HG02973 (cell line): ENCODE results near the gene RNASEL.
A peak's percentile ranks its signal among the peaks of the same experiment; 100 is the strongest.

Experiments
- ATAC-seq: cut with Tn5 transposase; IDR thresholded peaks from one replicate; pipeline ENCODE4 v1.9.1; 2021; ENCODE audit warnings: moderate library complexity; ENCODE audit not compliant: unreplicated experiment

The RNASEL gene

GRCh38 chr1:182622901-182623528, 34.0 kb upstream of the RNASEL start:
- peak; percentile 53 for ATAC-seq

GRCh38 chr1:182621906-182622305, 32.9 kb upstream of the RNASEL start:
- no peak for ATAC-seq

- ATAC-seq = no peak
These were observed 32.0 kb upstream of the RNASEL start for GRCh38 chr1:182620924-182621585.

- no peak for ATAC-seq
These were observed 28.8 kb upstream of the RNASEL start for GRCh38 chr1:182617734-182618351.

GRCh38 chr1:182617014-182617429, 28.0 kb upstream of the RNASEL start:
- no peak for ATAC-seq

- peak; percentile 63 for ATAC-seq
These were observed 27.3 kb upstream of the RNASEL start for GRCh38 chr1:182616130-182617013.

GRCh38 chr1:182615468-182616129, 26.5 kb upstream of the RNASEL start:
- ATAC-seq = peak; percentile 17

- peak; percentile 39 for ATAC-seq
These were observed 25.9 kb upstream of the RNASEL start for GRCh38 chr1:182614796-182615454.

GRCh38 chr1:182611787-182612186, 22.7 kb upstream of the RNASEL start:
- no peak for ATAC-seq

GRCh38 chr1:182611326-182611725, 22.3 kb upstream of the RNASEL start:
- no peak for ATAC-seq

- ATAC-seq = no peak
These were observed 21.6 kb upstream of the RNASEL start for GRCh38 chr1:182610606-182611194.

GRCh38 chr1:182608845-182609610, 20.0 kb upstream of the RNASEL start:
- no peak for ATAC-seq

GRCh38 chr1:182608236-182608635, 19.2 kb upstream of the RNASEL start:
- no peak for ATAC-seq

GRCh38 chr1:182607566-182607965, 18.5 kb upstream of the RNASEL start:
- ATAC-seq = no peak

GRCh38 chr1:182604175-182605164, 15.4 kb upstream of the RNASEL start, which contains the start of gene RGS16:
RGS16 (minus strand) TSS chr1:182604389; CDS start chr1:182604259, 130 bp downstream.
- peak; percentile 84 for ATAC-seq

GRCh38 chr1:182603646-182604174, 14.7 kb upstream of the RNASEL start:
- ATAC-seq = peak; percentile 4

GRCh38 chr1:182602935-182603645, 14.0 kb upstream of the RNASEL start:
- ATAC-seq = no peak
